Testis (tissue), 3 donors: ENCODE measurements around the gene NFATC1. TPM values are rescaled to one million over a fixed set of nuclear protein-coding genes. Genes with fewer than 3 reads are reported as not detected.

Experiments
- DNase-seq: peaks from one replicate; pipeline ENCODE4 v3.0.0-alpha.2; 2019
- H3K27ac ChIP-seq, 2 donors: fragments of 200-600 bp; sonication (generic); one replicate each; pipeline ENCODE4 v1.5.1; 2019
- H3K27me3 ChIP-seq: fragments of 200-600 bp; sonication (generic); one replicate; pipeline ENCODE4 v1.5.1; 2019
- H3K36me3 ChIP-seq: fragments of 200-600 bp; sonication (generic); one replicate; pipeline ENCODE4 v1.5.1; 2017; ENCODE audit warnings: low read depth; ENCODE audit errors: missing control alignments
- H3K4me1 ChIP-seq: fragments of 200-600 bp; sonication (generic); one replicate; pipeline ENCODE4 v1.5.1; 2019
- H3K4me3 ChIP-seq, 2 donors: fragments of 200-600 bp; sonication (generic); one replicate each; pipeline ENCODE4 v1.5.1; 2017 to 2019
- H3K9me3 ChIP-seq: fragments of 200-600 bp; sonication (generic); one replicate; pipeline ENCODE4 v1.5.1; 2017
- POLR2A ChIP-seq: fragments of 450-650 bp; IDR thresholded peaks from one replicate; pipeline ENCODE4 v1.6.1; 2017; ENCODE audit warnings: antibody characterized with exemption, mild to moderate bottlenecking, moderate library complexity
- WGBS, 2 donors: methylation state at CpG; one replicate each; pipeline ENCODE4 v1.1.5; 2018; 5-methylcytosine and 5-hydroxymethylcytosine counted together
- intact Hi-C: fragments of 100-400 bp; cut with DNase I; formaldehyde crosslinking; loops from one replicate; pipeline ENCODE4 v1.15.1; 2023; ENCODE audit warnings: low total_unique reads
- polyA plus RNA-seq: library from polyadenylated mRNA; stranded (reverse); fragments of 350-450 nt; fragmentation: Illumina TruSeq; extraction: RNeasy Lipid Tissue Mini Kit (QIAGEN cat#74804); gene quantifications from one replicate; pipeline ENCODE4 v1.2.3, GENCODE V29; 2014; ENCODE audit warnings: low read depth, low replicate concordance; ENCODE audit not compliant: insufficient read depth
- total RNA-seq, 2 donors: library from RNA; depleted of rRNA; stranded (reverse); fragments of >200 nt; gene quantifications; one replicate each; pipeline ENCODE4 v1.2.3, GENCODE V29; 2016
- TF ChIP-seq, protein P1 (sequence below), 3 experiments: fragments of 450-650 bp in 2 of 3; fragments of 200-600 bp in 1 of 3; sonication (generic) in 1 of 3; IDR thresholded peaks; one replicate each; pipeline ENCODE4 v1.5.1; 2016 to 2019; ENCODE audit warnings: antibody characterized with exemption in 3 of 3, mild to moderate bottlenecking in 2 of 3, moderate library complexity in 1 of 3

The NFATC1 gene
- total and polyA plus RNA-seq, 3 donors from 2014 or later, result 22.2 to 28.1 (median 27.5) TPM

DNA sequence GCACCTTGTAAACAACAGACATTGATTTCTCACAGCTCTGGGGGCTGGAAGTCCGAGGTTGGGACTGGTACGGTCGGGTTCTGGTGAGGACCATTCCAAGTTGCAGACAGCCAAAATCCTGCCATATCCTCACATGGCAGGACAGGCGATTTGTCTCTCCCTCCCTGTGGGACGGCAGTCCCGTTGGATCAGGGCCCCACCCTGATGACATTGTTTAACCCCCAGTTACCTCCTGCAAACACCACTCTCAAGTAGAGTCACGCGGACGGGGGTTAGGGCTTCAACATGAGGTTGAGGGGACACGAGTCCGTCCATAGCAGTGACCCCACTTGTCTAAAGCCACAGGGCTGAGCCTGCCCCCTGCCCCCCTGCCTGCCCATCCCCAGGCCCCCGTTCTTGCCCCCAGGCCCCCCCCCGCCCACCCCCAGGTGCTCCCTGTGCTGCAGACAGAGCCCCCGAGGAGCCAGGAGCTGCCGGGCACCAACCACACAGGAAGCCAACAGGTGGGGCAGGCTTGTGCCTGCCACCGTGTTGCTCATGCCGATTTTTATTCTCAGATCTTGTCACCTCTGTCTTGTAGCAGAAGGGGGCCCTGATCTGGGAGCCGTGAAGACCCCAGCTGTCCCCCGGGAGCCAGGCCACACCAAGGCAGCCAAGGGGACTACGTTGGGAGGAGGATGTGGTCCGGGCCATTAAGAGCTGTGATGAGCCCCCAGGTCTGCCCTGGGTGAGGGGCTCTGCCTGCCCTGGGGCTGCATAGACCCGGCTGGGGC lies 82.2 kb downstream of the NFATC1 start:
- no peak overlapping the region for H3K4me3 ChIP-seq
- no peaks in the 10 kb centered on the region for H3K9me3 ChIP-seq
- WGBS, 2 donors, result 92% methylated on average over 16 to 18 of the region's 22 CpGs
- no peaks in the 10 kb centered on the region for H3K27me3 ChIP-seq
- H3K27ac ChIP-seq, result no peak overlapping the region
- H3K36me3 ChIP-seq, result no peaks in the 10 kb centered on the region
- intact Hi-C loops, result no loop called here
- DNase-seq, result no peak
- H3K4me1 ChIP-seq, result no peaks in the 10 kb centered on the region
- TF ChIP-seq, protein P1, sequence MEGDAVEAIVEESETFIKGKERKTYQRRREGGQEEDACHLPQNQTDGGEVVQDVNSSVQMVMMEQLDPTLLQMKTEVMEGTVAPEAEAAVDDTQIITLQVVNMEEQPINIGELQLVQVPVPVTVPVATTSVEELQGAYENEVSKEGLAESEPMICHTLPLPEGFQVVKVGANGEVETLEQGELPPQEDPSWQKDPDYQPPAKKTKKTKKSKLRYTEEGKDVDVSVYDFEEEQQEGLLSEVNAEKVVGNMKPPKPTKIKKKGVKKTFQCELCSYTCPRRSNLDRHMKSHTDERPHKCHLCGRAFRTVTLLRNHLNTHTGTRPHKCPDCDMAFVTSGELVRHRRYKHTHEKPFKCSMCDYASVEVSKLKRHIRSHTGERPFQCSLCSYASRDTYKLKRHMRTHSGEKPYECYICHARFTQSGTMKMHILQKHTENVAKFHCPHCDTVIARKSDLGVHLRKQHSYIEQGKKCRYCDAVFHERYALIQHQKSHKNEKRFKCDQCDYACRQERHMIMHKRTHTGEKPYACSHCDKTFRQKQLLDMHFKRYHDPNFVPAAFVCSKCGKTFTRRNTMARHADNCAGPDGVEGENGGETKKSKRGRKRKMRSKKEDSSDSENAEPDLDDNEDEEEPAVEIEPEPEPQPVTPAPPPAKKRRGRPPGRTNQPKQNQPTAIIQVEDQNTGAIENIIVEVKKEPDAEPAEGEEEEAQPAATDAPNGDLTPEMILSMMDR (IDR thresholded peaks at IDR 0.05), result no peak
- TF ChIP-seq POLR2A, result no peak

DNA sequence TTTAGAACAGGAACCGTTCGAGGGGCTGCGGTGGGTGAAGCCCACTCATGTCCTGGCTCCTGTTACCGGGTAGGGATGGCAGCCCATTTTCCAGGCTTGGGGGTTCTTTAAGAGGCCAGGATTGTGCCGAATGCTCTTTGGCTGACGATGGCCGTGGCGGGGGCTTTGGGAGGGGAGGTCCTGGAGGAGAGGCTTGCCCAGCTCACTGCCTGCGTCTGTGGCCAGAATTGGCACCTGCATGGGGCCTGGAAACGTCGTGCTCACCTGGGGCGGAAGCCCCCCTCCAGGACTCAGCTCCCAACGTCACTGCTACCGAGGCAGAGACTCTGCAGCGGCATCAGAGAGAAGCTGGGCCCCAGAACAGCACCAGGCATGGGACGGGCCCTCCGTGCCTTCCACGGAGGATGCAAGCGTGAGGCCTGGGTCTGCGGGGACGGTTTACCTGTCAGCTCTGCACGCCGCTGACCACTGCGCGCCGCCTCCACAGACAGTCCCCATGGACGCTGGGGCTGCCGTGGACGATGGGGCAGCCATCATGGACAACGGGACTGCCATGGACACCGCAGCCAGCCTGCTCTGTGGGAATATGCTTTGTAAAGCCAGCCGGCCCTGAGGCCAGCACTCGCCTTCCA lies 82.9 kb downstream of the NFATC1 start:
- no peaks in the 10 kb centered on the region for H3K36me3 ChIP-seq
- no peaks in the 10 kb centered on the region for H3K4me1 ChIP-seq
- H3K9me3 ChIP-seq, result no peaks in the 10 kb centered on the region
- WGBS, 2 donors, result 91 to 92% methylated on average over 6 to 33 of the region's 33 CpGs
- no peak overlapping the region for H3K4me3 ChIP-seq
- TF ChIP-seq, protein P1 (IDR thresholded peaks at IDR 0.05), result no peak
- TF ChIP-seq POLR2A, result no peak
- no peak overlapping the region for H3K27ac ChIP-seq
- DNase-seq, result no peak
- intact Hi-C loops, result no loop called here
- no peaks in the 10 kb centered on the region for H3K27me3 ChIP-seq

DNA sequence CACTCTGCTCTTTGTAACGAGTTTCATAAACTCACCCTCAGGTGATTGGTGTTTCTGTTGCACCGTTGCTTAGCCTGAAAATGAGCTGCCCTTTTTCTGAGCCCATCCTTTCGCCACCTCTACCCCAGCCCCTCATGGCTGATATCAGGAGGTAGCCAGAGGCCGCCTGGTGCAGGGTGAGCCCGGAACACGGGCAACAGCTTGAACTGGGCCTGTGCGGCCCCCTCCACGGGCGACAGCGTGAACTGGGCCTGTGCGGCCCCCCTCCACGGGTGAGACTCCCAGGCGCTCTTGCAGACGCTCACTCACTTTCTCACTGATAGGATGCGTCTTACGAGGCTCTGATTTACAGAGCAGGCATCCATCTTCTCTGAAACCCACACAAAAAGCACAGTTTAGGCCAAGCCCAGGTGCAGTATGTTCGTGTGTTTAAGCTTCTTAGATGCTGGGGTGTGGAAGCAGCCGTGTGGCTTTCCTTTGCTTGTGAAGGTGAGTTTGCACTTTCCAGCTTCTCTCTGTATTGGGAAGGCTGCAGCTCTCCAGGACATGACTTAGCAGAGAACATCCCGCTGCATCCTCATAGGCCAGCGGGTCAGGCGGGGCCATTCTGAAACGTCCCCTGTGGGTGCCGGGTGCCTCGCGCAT lies 83.5 kb downstream of the NFATC1 start:
- WGBS, 2 donors, result 87 to 89% methylated on average over 23 to 25 of the region's 25 CpGs

DNA sequence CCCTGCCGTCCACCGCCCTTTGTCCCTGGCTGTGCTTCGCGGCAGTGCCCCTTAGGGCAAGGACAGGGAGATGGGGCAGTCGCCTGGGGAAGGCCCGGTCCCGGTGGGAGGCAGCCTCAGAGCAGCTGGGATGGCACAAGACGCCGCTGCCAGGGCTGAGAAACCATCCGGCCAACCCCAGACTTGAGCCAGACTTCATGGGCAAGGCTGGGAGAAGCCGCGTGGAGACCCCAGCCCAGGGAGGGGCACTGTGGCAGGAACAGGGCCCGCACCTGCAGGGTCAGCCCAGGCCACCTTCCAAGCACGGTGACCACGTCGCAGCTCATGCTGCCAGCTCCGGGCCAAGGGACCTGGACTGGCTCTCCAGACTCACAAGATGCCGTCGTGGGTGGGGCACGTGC lies 84.0 kb downstream of the NFATC1 start:
- H3K27me3 ChIP-seq, result no peaks in the 10 kb centered on the region
- no peak overlapping the region for H3K4me3 ChIP-seq
- no peak for DNase-seq
- no peak for TF ChIP-seq POLR2A
- TF ChIP-seq, protein P1 (IDR thresholded peaks at IDR 0.05), result no peak
- no peaks in the 10 kb centered on the region for H3K4me1 ChIP-seq
- no peaks in the 10 kb centered on the region for H3K9me3 ChIP-seq
- intact Hi-C loops, result no loop called here
- no peaks in the 10 kb centered on the region for H3K36me3 ChIP-seq
- H3K27ac ChIP-seq, result no peak overlapping the region
- 89 to 93% methylated on average over 15 to 20 of the region's 20 CpGs for WGBS, 2 donors

More for the DNA sequence above, 83.5 kb downstream of the NFATC1 start:
- DNase-seq, result no peak
- H3K9me3 ChIP-seq, result no peaks in the 10 kb centered on the region
- no peaks in the 10 kb centered on the region for H3K4me1 ChIP-seq
- TF ChIP-seq POLR2A, result no peak
- TF ChIP-seq, protein P1 (IDR thresholded peaks at IDR 0.05), result no peak
- no peaks in the 10 kb centered on the region for H3K27me3 ChIP-seq
- H3K4me3 ChIP-seq, result no peak overlapping the region
- intact Hi-C loops, result no loop called here
- no peak overlapping the region for H3K27ac ChIP-seq
- H3K36me3 ChIP-seq, result no peaks in the 10 kb centered on the region
